Measurements from ENCODE around the gene ZNF562. TPM values are rescaled to one million over a fixed set of nuclear protein-coding genes. Genes with fewer than 3 reads are reported as not detected.

Gene ZNF562
- total RNA-seq, 1 experiment from 2014 or later: 29.9 TPM

GRCh38 chr19:9644472-9644871 is 30.4 kb downstream of the ZNF562 start:
- no peak for DNase-seq (ENCODE audit: low read depth)

GRCh38 chr19:9641810-9642209 is 33.1 kb downstream of the ZNF562 start:
- DNase-seq (ENCODE audit: low read depth): no peak

GRCh38 chr19:9640956-9641355 is 33.9 kb downstream of the ZNF562 start:
- DNase-seq (ENCODE audit: low read depth): no peak

GRCh38 chr19:9636018-9636417 is 38.9 kb downstream of the ZNF562 start:
- no peak for DNase-seq (ENCODE audit: low read depth)

GRCh38 chr19:9627856-9628255 is 47.0 kb downstream of the ZNF562 start:
- DNase-seq (ENCODE audit: low read depth): no peak

- DNase-seq (ENCODE audit: low read depth): no peak
Measured at GRCh38 chr19:9622531-9622930, 52.4 kb downstream of the ZNF562 start.

- peak; percentile 94 for DNase-seq (ENCODE audit: low read depth)
Measured at GRCh38 chr19:9621156-9622037, 53.5 kb downstream of the ZNF562 start, which contains the start of gene ZNF561. Gene ZNF561 (minus strand): TSS chr19:9621232. CDS start chr19:9619456, 1,776 bp downstream.

GRCh38 chr19:9620842-9621155 is 54.1 kb downstream of the ZNF562 start:
- no peak for DNase-seq (ENCODE audit: low read depth)

GRCh38 chr19:9615844-9616243 is 59.1 kb downstream of the ZNF562 start:
- no peak for DNase-seq (ENCODE audit: low read depth)

GRCh38 chr19:9610484-9611113 is 64.3 kb downstream of the ZNF562 start:
- no peak for DNase-seq (ENCODE audit: low read depth)

GRCh38 chr19:9608912-9609311 is 66.0 kb downstream of the ZNF562 start:
- no peak for DNase-seq (ENCODE audit: low read depth)

GRCh38 chr19:9597027-9597426 is 77.9 kb downstream of the ZNF562 start:
- peak; percentile 83 for DNase-seq (ENCODE audit: low read depth)

Other genes starting within 250 kb of the ZNF562 start
- 10.5 and 10.9 TPM in 2 replicates for gene ZNF266, start 239.5 kb downstream of the ZNF562 start, total RNA-seq (2014; rRNA removed; shearing (Covaris generic))
- 4.6 and 5.5 TPM in 2 replicates for gene ZNF560, start 176.5 kb downstream of the ZNF562 start, total RNA-seq (2014; rRNA removed; shearing (Covaris generic))
- gene ZNF426, start 136.5 kb downstream of the ZNF562 start, total RNA-seq (2014; rRNA removed; shearing (Covaris generic)): 8.7 and 9.8 TPM in 2 replicates
- gene ZNF121, start 90.6 kb downstream of the ZNF562 start, total RNA-seq (2014; rRNA removed; shearing (Covaris generic)): 33.5 and 35.8 TPM in 2 replicates
- 14.3 and 16.5 TPM in 2 replicates for gene ZNF561, start 53.9 kb downstream of the ZNF562 start, total RNA-seq (2014; rRNA removed; shearing (Covaris generic))
- gene ZNF846, start 93.6 kb upstream of the ZNF562 start, total RNA-seq (2014; rRNA removed; shearing (Covaris generic)): 1.5 and 2.1 TPM in 2 replicates
- 9.0 and 13.9 TPM in 2 replicates for gene FBXL12, start 144.0 kb upstream of the ZNF562 start, total RNA-seq (2014; rRNA removed; shearing (Covaris generic))
- gene UBL5, start 152.8 kb upstream of the ZNF562 start, total RNA-seq (2014; rRNA removed; shearing (Covaris generic)): 467 and 704 TPM in 2 replicates
- gene PIN1, start 160.2 kb upstream of the ZNF562 start, total RNA-seq (2014; rRNA removed; shearing (Covaris generic)): 127 and 131 TPM in 2 replicates

All from Daoy (cell line).